SK-N-SH (cell line): ENCODE measurements around the gene KRT26. TPM values are rescaled to one million over a fixed set of nuclear protein-coding genes. Genes with fewer than 3 reads are reported as not detected.
"Not testable (repeated sequence)": the region's sequence is repeated elsewhere in the genome, so short reads cannot be mapped to it uniquely, and the experiment has no call there.

Source experiments
- CTCF ChIA-PET: fragments of 300-600, 350-600 bp; formaldehyde crosslinking; extraction: SDS; loops from one replicate; lab custom pipeline; 2021; lab: Yijun Ruan, JAX
- POLR2A ChIA-PET: fragments of 350-600 bp; sonication (Branson Sonifier 250); formaldehyde crosslinking; extraction: SDS; loops from one replicate; lab custom pipeline; 2020; ENCODE audit warnings: antibody characterized with exemption, inconsistent platforms; lab: Yijun Ruan, JAX
- DNase-seq: peaks from one replicate; pipeline ENCODE4 v3.0.0; 2012
- H2AFZ ChIP-seq: fragments of 200-600 bp; sonication (generic); 2 replicates; pipeline ENCODE4 v1.8.1; 2016; ENCODE audit warnings: antibody characterized with exemption, mild to moderate bottlenecking, low read depth
- H3F3A ChIP-seq: fragments of 200-600 bp; sonication (generic); replicated peaks from 2 replicates; pipeline ENCODE3; 2016; ENCODE audit warnings: antibody characterized with exemption, mild to moderate bottlenecking; ENCODE audit not compliant: insufficient read depth
- H3K27ac ChIP-seq, 2 experiments: fragments of 200-500 bp in 1 of 2; fragments of 200-600 bp in 1 of 2; sonication (Bioruptor generic) in 1 of 2; sonication (generic), shearing (Covaris generic) in 1 of 2; 2 replicates each; pipeline versions ENCODE4 v1.5.1 to v1.6.1; 2014 to 2016; ENCODE audit warnings: low read depth in 2 of 2, inconsistent platforms in 1 of 2, low read length in 1 of 2, mild to moderate bottlenecking in 1 of 2, mixed read lengths in 1 of 2
- H3K27me3 ChIP-seq: fragments of 200-600 bp; sonication (generic), shearing (Covaris generic); 2 replicates; pipeline ENCODE4 v1.6.1; 2016; ENCODE audit warnings: mixed run types; ENCODE audit not compliant: insufficient read depth
- H3K36me3 ChIP-seq, 2 experiments: fragments of 200-500 bp in 1 of 2; fragments of 200-600 bp in 1 of 2; sonication (Bioruptor generic) in 1 of 2; sonication (generic) in 1 of 2; replicated peaks in 1 of 2; 2 replicates each; pipeline versions ENCODE3 to v1.5.1; 2014 to 2016; ENCODE audit warnings: low read length in 1 of 2, mild to moderate bottlenecking in 1 of 2; ENCODE audit not compliant: insufficient read depth in 2 of 2, control insufficient read depth in 1 of 2
- H3K4me1 ChIP-seq, 2 experiments: fragments of 200-500 bp in 1 of 2; fragments of 200-600 bp in 1 of 2; sonication (Bioruptor generic) in 1 of 2; sonication (generic), shearing (Covaris generic) in 1 of 2; 2 replicates each; pipeline versions ENCODE4 v1.5.1 to v1.6.1; 2014 to 2016; ENCODE audit warnings: low read depth in 1 of 2, low read length in 1 of 2, mixed run types in 1 of 2; ENCODE audit not compliant: insufficient read depth in 2 of 2, control insufficient read depth in 1 of 2
- H3K4me2 ChIP-seq: fragments of 200-600 bp; sonication (generic), shearing (Covaris generic); 2 replicates; pipeline ENCODE4 v1.6.1; 2017; ENCODE audit warnings: mixed run types
- H3K4me3 ChIP-seq, 2 experiments: fragments of 200-500 bp in 1 of 2; fragments of 200-600 bp in 1 of 2; sonication (Bioruptor generic) in 1 of 2; sonication (generic), shearing (Covaris generic) in 1 of 2; 2 replicates each; pipeline versions ENCODE4 v1.5.1 to v1.8.1; 2014 to 2016; ENCODE audit warnings: low read depth in 2 of 2, inconsistent platforms in 1 of 2, low read length in 1 of 2, mild to moderate bottlenecking in 1 of 2, mixed read lengths in 1 of 2, moderate library complexity in 1 of 2
- H3K79me2 ChIP-seq: fragments of 200-600 bp; sonication (generic); 2 replicates; pipeline ENCODE4 v1.8.1; 2017; ENCODE audit warnings: mild to moderate bottlenecking; ENCODE audit not compliant: insufficient read depth
- H3K9ac ChIP-seq: fragments of 200-600 bp; sonication (generic); 2 replicates; pipeline ENCODE4 v1.6.1; 2017; ENCODE audit warnings: mixed run types
- H3K9me2 ChIP-seq: fragments of 200-600 bp; sonication (generic); 2 replicates; pipeline ENCODE4 v1.6.1; 2017; ENCODE audit warnings: mixed run types
- H3K9me3 ChIP-seq: fragments of 200-600 bp; sonication (generic); 2 replicates; pipeline ENCODE4 v1.6.1; 2017; ENCODE audit warnings: mixed run types, mild to moderate bottlenecking, moderate library complexity
- H4K20me1 ChIP-seq: fragments of 200-600 bp; sonication (generic); 2 replicates; pipeline ENCODE4 v1.6.1; 2017; ENCODE audit warnings: mild to moderate bottlenecking, mixed run types; ENCODE audit not compliant: insufficient read depth
- EZH2phosphoT487 ChIP-seq: fragments of 200-600 bp; sonication (generic); IDR thresholded peaks from 2 replicates; pipeline ENCODE4 v1.6.1; 2017; ENCODE audit warnings: low read depth, mixed run types, mild to moderate bottlenecking, antibody characterized with exemption, moderate library complexity, borderline replicate concordance
- MAX ChIP-seq: IDR thresholded peaks from 2 replicates; pipeline ENCODE4 v1.4.0; 2012; ENCODE audit warnings: low read depth
- NFIC ChIP-seq: IDR thresholded peaks from 2 replicates; pipeline ENCODE4 v1.4.0; 2012; ENCODE audit warnings: borderline replicate concordance
- NRF1 ChIP-seq: IDR thresholded peaks from 2 replicates; pipeline ENCODE4 v1.6.1; 2012; ENCODE audit warnings: low read depth, mild to moderate bottlenecking, low read length
- RAD21 ChIP-seq: IDR thresholded peaks from 2 replicates; pipeline ENCODE4 v1.6.1; 2012; ENCODE audit warnings: mild to moderate bottlenecking, low read length
- TEAD4 ChIP-seq: IDR thresholded peaks from 2 replicates; pipeline ENCODE4 v1.4.0; 2012; ENCODE audit warnings: mild to moderate bottlenecking, borderline replicate concordance; ENCODE audit not compliant: insufficient read depth
- USF2 ChIP-seq: fragments of 150-350 bp; IDR thresholded peaks from 2 replicates; pipeline ENCODE4 v1.6.1; 2017; ENCODE audit warnings: antibody characterized with exemption, low read length, low read depth, borderline replicate concordance
- WGBS: methylation state at CpG from one replicate; pipeline ENCODE4 v1.1.6; 2017; ENCODE audit warnings: low lambda C conversion rate; 5-methylcytosine and 5-hydroxymethylcytosine counted together
- polyA plus RNA-seq, 3 experiments: library from polyadenylated mRNA; depleted of rRNA; stranded (reverse); fragments of >200 nt; gene quantifications; 2 replicates each; pipeline ENCODE4 v1.2.3, GENCODE V29; 2012
- TF ChIP-seq, protein P1 (sequence below): IDR thresholded peaks from 2 replicates; pipeline ENCODE4 v1.6.1; 2012; ENCODE audit warnings: mild to moderate bottlenecking, low read depth, low read length, moderate library complexity

KRT26 gene
- polyA plus RNA-seq, 1 of the 3 experiments (the other 2 are of a cell fraction), result not detected

DNA sequence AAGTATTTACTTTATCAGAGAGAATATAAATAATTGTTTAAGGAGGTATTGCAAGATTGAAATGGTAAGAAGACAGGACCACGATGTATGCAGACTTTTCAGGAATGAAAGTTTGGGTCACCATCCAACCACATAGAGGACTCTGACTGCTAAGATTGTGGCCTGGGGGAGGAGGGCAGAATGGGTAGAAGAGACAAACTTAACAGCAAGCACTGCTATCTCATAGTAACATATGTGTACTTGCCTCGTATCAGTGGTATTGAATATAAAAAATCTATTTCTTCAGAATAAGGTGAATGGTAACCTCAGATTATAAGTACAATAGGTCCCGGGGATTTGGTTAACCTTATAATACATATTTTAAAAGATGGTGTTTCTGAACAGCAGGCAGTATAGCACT, 44.6 kb upstream of the KRT26 start (continued):
- TF ChIP-seq, protein P1, sequence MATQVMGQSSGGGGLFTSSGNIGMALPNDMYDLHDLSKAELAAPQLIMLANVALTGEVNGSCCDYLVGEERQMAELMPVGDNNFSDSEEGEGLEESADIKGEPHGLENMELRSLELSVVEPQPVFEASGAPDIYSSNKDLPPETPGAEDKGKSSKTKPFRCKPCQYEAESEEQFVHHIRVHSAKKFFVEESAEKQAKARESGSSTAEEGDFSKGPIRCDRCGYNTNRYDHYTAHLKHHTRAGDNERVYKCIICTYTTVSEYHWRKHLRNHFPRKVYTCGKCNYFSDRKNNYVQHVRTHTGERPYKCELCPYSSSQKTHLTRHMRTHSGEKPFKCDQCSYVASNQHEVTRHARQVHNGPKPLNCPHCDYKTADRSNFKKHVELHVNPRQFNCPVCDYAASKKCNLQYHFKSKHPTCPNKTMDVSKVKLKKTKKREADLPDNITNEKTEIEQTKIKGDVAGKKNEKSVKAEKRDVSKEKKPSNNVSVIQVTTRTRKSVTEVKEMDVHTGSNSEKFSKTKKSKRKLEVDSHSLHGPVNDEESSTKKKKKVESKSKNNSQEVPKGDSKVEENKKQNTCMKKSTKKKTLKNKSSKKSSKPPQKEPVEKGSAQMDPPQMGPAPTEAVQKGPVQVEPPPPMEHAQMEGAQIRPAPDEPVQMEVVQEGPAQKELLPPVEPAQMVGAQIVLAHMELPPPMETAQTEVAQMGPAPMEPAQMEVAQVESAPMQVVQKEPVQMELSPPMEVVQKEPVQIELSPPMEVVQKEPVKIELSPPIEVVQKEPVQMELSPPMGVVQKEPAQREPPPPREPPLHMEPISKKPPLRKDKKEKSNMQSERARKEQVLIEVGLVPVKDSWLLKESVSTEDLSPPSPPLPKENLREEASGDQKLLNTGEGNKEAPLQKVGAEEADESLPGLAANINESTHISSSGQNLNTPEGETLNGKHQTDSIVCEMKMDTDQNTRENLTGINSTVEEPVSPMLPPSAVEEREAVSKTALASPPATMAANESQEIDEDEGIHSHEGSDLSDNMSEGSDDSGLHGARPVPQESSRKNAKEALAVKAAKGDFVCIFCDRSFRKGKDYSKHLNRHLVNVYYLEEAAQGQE, result no peak
- no peak for TF ChIP-seq NFIC
- no peak for TF ChIP-seq RAD21
- TF ChIP-seq, all 33 proteins: peak for 0

GRCh38 chr17:40815381-40815780, 43.4 kb upstream of the KRT26 start:
- Histone ChIP-seq H3K27ac (no peak overlapping the region), H3K9ac (no peak overlapping the region), H3K9me3 (no peaks in the 10 kb centered on the region), H3K4me1 (no peaks in the 10 kb centered on the region; a peak in 1 of 4 replicates), H3F3A (peaks cover 29% of the 10 kb centered on the region), H3K79me2 (no peaks in the 10 kb centered on the region; the same call in 1 of the 2 replicates), H3K9me2 (no peaks in the 10 kb centered on the region), H3K27me3 (peaks cover 10% of the 10 kb centered on the region; the same call in 1 of the 2 replicates), H2AFZ (no peak overlapping the region), H3K4me3 (no peak overlapping the region), H3K4me2 (no peak overlapping the region), H3K36me3 (peaks cover 12 to 15% of the 10 kb centered on the region in 2 experiments), H4K20me1 (no peaks in the 10 kb centered on the region)
- no peak for DNase-seq
- POLR2A ChIA-PET, result no interaction called here
- CTCF ChIA-PET, result interaction anchor here (0.8 to 1.8 kb wide), 4 partner anchors 12 to 833 kb away, joined by 4 to 6 read pairs (median 4); no protein-coding TSS in a partner anchor
- 26% methylated on average over 1 of the region's 1 CpG for WGBS
- TF ChIP-seq TEAD4 (no peak), NRF1 (no peak), MAX (no peak), USF2 (no peak), EZH2phosphoT487 (no peak)

DNA sequence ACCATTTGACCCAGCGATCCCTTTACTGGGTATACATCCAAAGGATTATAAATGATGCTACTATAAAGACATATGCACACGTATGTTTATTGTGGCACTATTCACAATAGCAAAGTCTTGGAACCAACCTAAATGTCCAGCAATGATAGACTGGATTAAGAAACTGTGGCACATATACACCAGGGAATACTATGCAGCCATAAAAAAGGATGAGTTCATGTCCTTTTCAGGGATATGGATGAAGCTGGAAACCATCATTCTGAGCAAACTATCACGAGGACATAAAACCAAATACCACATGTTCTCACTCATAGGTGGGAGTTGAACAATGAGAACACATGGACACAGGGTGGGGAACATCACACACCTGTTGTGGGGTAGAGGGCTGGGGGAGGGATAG, 42.7 kb upstream of the KRT26 start:
- peaks cover 12 to 15% of the 10 kb centered on the region in 2 experiments for H3K36me3 ChIP-seq
- H3K9me2 ChIP-seq, H3K9ac ChIP-seq, H3K4me1 ChIP-seq, DNase-seq, H3K79me2 ChIP-seq, H2AFZ ChIP-seq, H3K4me3 ChIP-seq, H3K9me3 ChIP-seq, H3K27ac ChIP-seq, H3K4me2 ChIP-seq, H3K27me3 ChIP-seq, H4K20me1 ChIP-seq, POLR2A ChIA-PET: not testable (repeated sequence)
- WGBS, result 20% methylated on average over 3 of the region's 3 CpGs
- CTCF ChIA-PET, result interaction anchor here (0.8 to 1.8 kb wide), 2 partner anchors 12 to 735 kb away, joined by 4 to 6 read pairs; no protein-coding TSS in a partner anchor
- H3F3A ChIP-seq, result peaks cover 23% of the 10 kb centered on the region
